Activated naive CD4-positive, alpha-beta T cell treated with anti-CD3 and anti-CD28 coated beads for 36 hours (primary cell): ENCODE measurements around the gene FANCD2. TPM values are rescaled to one million over a fixed set of nuclear protein-coding genes. Genes with fewer than 3 reads are reported as not detected.
A peak's percentile ranks its signal among the peaks of the same experiment; 100 is the strongest.
"Not testable (repeated sequence)": the region's sequence is repeated elsewhere in the genome, so short reads cannot be mapped to it uniquely, and the experiment has no call there.

Experiments used
- CTCF ChIA-PET: fragments of 350-600 bp; sonication (Branson Sonifier 250); formaldehyde crosslinking; loops from one replicate; lab custom pipeline; 2021; ENCODE audit warnings: antibody characterized with exemption; lab: Charles Lee
- DNase-seq: peaks from one replicate; pipeline ENCODE4 v3.0.0-alpha.2; 2020
- H3K27ac Mint-ChIP-seq: one replicate; pipeline ENCODE4 v1.8.0; 2021; ENCODE audit warnings: mild to moderate bottlenecking, mixed read lengths
- H3K27me3 Mint-ChIP-seq: one replicate; pipeline ENCODE4 v1.8.0; 2021; ENCODE audit warnings: low read depth, mixed read lengths
- H3K36me3 Mint-ChIP-seq: one replicate; pipeline ENCODE4 v1.8.0; 2021; ENCODE audit warnings: low read depth, mixed read lengths
- H3K4me1 Mint-ChIP-seq: one replicate; pipeline ENCODE4 v1.8.0; 2021; ENCODE audit warnings: low read depth, mixed read lengths
- H3K4me3 Mint-ChIP-seq: one replicate; pipeline ENCODE4 v1.8.0; 2021; ENCODE audit warnings: mild to moderate bottlenecking, moderate library complexity, mixed read lengths
- H3K9me3 Mint-ChIP-seq: one replicate; pipeline ENCODE4 v1.8.0; 2021; ENCODE audit warnings: mixed read lengths
- intact Hi-C: fragments of 100-400 bp; cut with micrococcal nuclease; formaldehyde crosslinking; loops from one replicate; pipeline ENCODE4 v1.15.1; 2023
- total RNA-seq, 2 experiments: library from RNA; stranded (reverse); gene quantifications; one replicate each; pipeline ENCODE4 v1.2.3, GENCODE V29; 2021

The FANCD2 gene
- total RNA-seq, 2 experiments from 2014 or later = 86.3 to 90.8 TPM

DNA sequence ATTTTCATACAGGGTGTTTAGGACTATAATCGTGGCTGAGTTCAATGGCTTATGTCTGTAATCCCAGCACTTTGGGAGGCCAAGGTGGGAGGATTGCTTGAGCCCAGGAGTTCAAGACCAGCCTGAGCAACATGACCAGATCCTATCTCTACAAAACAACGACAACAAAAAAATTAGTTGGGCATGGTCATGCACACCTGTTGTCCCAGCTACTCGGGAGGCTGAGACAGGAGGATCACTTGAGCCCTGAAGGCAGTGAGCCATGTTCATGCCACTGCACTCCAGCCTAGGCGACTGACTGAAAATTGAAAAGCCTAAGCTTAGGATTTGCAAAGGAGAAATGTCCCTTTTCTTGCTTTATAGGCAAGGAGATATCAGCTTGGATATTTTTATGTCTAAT is 90.7 kb downstream of the FANCD2 start:
- peak overlapping the region; percentile 92 for H3K4me3 Mint-ChIP-seq
- peaks cover 39% of the 10 kb centered on the region for H3K4me1 Mint-ChIP-seq
- intact Hi-C loops = loop anchor here (5.0 kb wide), 2 partner anchors 170 to 400 kb away; no protein-coding TSS in a partner anchor
- CTCF ChIA-PET = interaction anchor here (1.4 kb wide), 1 partner anchor 170 kb away, joined by 4 read pairs; no protein-coding TSS in a partner anchor
- peak overlapping the region; percentile 94 for H3K27ac Mint-ChIP-seq
- DNase-seq = no peak
- H3K9me3 Mint-ChIP-seq = no peaks in the 10 kb centered on the region
- H3K27me3 Mint-ChIP-seq = no peaks in the 10 kb centered on the region
- H3K36me3 Mint-ChIP-seq = peaks cover 6% of the 10 kb centered on the region

DNA sequence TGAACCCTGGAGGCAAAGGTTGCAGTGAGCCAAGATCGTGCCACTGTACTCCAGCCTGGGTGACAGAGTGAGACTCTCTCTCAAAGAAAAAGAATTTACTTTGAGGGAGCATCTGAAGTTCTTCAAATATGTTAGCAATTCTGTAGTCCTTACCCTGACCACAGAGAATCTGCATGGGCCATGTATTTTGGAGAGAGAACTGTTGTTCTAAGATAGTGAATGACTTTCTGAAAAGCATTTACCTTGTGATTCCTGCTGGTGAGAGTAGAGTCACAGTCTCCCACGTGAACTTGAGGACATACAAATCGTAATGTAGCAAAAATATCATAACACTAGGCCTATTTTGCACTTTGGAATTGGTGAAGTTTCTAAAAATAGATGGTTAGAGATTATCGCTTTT is 93.1 kb downstream of the FANCD2 start:
- Mint-ChIP-seq H3K27me3 (no peaks in the 10 kb centered on the region), H3K36me3 (peaks cover 10% of the 10 kb centered on the region), H3K4me3 (no peak overlapping the region), H3K4me1 (peaks cover 54% of the 10 kb centered on the region), H3K27ac (no peak overlapping the region), H3K9me3 (no peaks in the 10 kb centered on the region)
- intact Hi-C loops = loop anchor here (5.0 kb wide), 2 partner anchors 168 to 402 kb away; no protein-coding TSS in a partner anchor
- CTCF ChIA-PET = interaction anchor here (1.0 kb wide), 1 partner anchor 107 kb away, joined by 3 read pairs; no protein-coding TSS in a partner anchor
- no peak for DNase-seq

GRCh38 chr3:10121064-10121463 is 94.8 kb downstream of the FANCD2 start:
- Mint-ChIP-seq H3K9me3 (no peaks in the 10 kb centered on the region), H3K27me3 (no peaks in the 10 kb centered on the region), H3K27ac (peak overlapping the region; percentile 46), H3K36me3 (peaks cover 19% of the 10 kb centered on the region), H3K4me3 (no peak overlapping the region), H3K4me1 (peaks cover 57% of the 10 kb centered on the region)
- CTCF ChIA-PET = no interaction called here
- no peak for DNase-seq
- intact Hi-C loops = no loop called here

- intact Hi-C loops = no loop called here
- H3K4me1 Mint-ChIP-seq = peaks cover 45% of the 10 kb centered on the region
- H3K27me3 Mint-ChIP-seq = no peaks in the 10 kb centered on the region
- H3K36me3 Mint-ChIP-seq = peaks cover 32% of the 10 kb centered on the region
- CTCF ChIA-PET = interaction anchor here (0.8 to 1.1 kb wide), 2 partner anchors 10 to 141 kb away, joined by 4 to 6 read pairs; no protein-coding TSS in a partner anchor
- H3K27ac Mint-ChIP-seq = peak overlapping the region; percentile 43
- H3K9me3 Mint-ChIP-seq = no peaks in the 10 kb centered on the region
- H3K4me3 Mint-ChIP-seq = no peak overlapping the region
- no peak for DNase-seq
Measured at GRCh38 chr3:10122724-10123123, 96.5 kb downstream of the FANCD2 start.

DNA sequence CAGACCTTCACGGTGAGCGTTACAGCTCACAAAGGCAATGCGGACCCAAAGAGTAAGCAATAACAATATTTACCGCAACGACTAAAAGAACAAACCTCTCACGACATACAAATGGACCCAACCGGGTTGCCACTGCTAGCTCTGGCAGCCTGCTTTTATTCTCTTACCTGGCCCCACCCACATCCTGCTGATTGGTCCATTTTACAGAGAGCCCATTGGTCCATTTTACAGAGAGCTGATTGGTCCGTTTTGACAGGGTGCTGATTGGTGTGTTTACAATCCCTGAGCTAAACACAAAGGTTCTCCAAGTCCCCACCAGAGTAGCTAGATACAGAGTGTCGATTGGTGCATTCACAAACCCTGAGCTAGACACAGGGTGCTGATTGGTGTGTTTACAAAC is 109.6 kb downstream of the FANCD2 start:
- CTCF ChIA-PET = interaction anchor here (0.7 to 1.8 kb wide), 2 partner anchors 62 to 186 kb away, joined by 3 to 6 read pairs; partner anchors contain the start of gene SEC13
- intact Hi-C loops, H3K4me3 Mint-ChIP-seq, H3K9me3 Mint-ChIP-seq, H3K27ac Mint-ChIP-seq, H3K4me1 Mint-ChIP-seq, DNase-seq, H3K36me3 Mint-ChIP-seq, H3K27me3 Mint-ChIP-seq: not testable (repeated sequence)

DNA sequence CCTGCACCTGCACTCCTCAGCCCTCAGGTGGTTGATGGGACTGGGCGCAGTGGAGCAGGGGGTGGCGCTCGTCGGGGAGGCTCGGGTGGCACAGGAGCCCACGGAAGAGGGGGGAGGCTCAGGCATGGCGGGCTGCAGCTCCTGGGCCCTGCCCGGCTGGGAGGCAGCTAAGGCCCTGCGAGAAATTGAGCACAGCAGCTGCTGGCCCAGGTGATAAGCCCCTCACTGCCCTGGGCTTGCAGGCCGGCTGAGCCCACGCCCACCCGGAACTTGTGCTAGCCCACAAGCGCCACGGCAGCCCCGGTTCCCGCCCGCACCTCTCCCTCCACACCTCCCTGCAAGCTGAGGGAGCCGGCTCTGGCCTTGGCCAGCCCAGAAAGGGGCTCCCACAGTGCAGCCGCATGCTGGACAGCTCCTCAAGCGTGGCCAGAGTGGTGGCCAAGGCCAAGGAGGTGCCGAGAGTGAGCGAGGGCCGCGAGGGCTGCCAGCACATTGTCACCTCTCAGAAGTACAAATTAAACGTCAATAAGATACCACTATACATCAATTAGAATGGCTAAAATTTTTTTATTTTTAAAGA is 110.3 kb downstream of the FANCD2 start:
- Mint-ChIP-seq H3K27ac (no peak overlapping the region), H3K36me3 (no peaks in the 10 kb centered on the region), H3K9me3 (no peaks in the 10 kb centered on the region), H3K4me3 (no peak overlapping the region), H3K27me3 (no peaks in the 10 kb centered on the region), H3K4me1 (peaks cover 1% of the 10 kb centered on the region)
- no peak for DNase-seq
- CTCF ChIA-PET = interaction anchor here (1.8 kb wide), 1 partner anchor 185 kb away, joined by 6 read pairs; the partner anchor contains the start of gene SEC13
- intact Hi-C loops = no loop called here

GRCh38 chr3:10137178-10137577 is 110.9 kb downstream of the FANCD2 start:
- Mint-ChIP-seq H3K27me3 (no peaks in the 10 kb centered on the region), H3K4me3 (no peak overlapping the region), H3K36me3 (no peaks in the 10 kb centered on the region), H3K27ac (no peak overlapping the region), H3K4me1 (peaks cover 1% of the 10 kb centered on the region), H3K9me3 (no peaks in the 10 kb centered on the region)
- no peak for DNase-seq
- CTCF ChIA-PET = no interaction called here
- intact Hi-C loops = no loop called here

DNA sequence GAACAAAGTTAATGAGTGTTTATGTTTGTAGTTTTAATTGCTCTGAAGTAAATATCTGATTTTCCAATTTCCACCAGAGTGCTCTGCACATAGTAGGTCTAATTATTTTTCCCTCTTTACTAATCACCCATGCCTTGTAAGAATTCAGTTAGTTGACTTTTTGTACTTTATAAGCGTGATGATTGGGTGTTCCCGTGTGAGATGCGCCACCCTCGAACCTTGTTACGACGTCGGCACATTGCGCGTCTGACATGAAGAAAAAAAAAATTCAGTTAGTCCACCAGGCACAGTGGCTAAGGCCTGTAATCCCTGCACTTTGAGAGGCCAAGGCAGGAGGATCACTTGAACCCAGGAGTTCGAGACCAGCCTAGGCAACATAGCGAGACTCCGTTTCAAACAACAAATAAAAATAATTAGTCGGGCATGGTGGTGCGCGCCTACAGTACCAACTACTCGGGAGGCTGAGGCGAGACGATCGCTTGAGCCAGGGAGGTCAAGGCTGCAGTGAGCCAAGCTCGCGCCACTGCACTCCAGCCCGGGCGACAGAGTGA is 114.8 kb downstream of the FANCD2 start:
- intact Hi-C loops = loop anchor here (1.0 to 5.0 kb wide), 8 partner anchors 26 to 249 kb away; partner anchors contain the start of genes BRK1, CRELD1, FANCD2 and JAGN1
- H3K27ac Mint-ChIP-seq = peak overlapping the region; percentile 87
- H3K4me3 Mint-ChIP-seq = peak overlapping the region; percentile 84
- CTCF ChIA-PET = interaction anchor here (0.7 kb wide), 1 partner anchor 51 kb away, joined by 3 read pairs; no protein-coding TSS in a partner anchor
- no peaks in the 10 kb centered on the region for H3K9me3 Mint-ChIP-seq
- H3K36me3 Mint-ChIP-seq = peaks cover 17% of the 10 kb centered on the region
- H3K27me3 Mint-ChIP-seq = no peaks in the 10 kb centered on the region
- DNase-seq = no peak
- H3K4me1 Mint-ChIP-seq = peaks cover 24% of the 10 kb centered on the region

DNA sequence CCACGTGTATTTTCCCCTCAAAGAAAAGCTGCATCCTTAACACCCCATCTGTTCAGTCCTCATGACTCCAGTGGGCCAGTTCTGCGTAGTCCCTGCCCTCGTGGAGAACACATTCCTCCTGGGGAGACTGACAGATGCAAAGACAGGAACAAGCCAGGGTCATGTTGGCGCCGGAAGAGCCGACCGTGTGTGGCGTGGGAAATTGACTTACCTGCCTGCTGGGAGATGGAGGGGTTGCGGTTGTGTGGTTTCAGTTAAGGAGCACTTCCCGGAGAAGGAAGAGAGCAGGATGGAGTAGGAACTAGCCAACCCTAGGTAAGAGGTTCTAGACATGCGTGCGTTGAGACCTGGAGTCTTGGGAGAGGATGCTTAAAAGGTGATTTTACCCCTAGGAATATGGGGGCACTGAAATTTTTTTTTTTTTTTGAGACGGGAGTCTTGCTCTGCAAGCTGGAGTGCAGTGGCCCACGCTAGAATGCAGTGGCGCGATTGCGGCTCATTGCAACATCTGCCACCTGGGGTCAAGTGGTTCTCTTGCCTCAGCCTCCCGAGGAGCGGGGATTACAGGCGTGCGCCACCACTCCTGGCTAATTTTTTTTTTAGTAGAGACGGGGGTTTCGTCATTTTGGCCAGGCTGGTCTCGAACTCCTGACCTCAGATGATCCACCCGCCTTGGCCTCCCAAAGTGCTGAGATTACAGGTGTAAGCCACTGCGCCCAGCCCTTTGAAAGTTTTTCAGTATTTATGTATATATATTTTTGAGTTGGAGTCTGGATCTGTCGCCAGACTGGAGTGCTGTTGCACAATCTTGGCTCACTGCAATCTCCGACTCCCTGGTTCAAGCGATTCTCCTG is 116.7 kb downstream of the FANCD2 start:
- peak; percentile 48 for DNase-seq
- Mint-ChIP-seq H3K27me3 (no peaks in the 10 kb centered on the region), H3K27ac (peak overlapping the region; percentile 87), H3K9me3 (no peaks in the 10 kb centered on the region), H3K4me3 (peak overlapping the region; percentile 84), H3K4me1 (peaks cover 32% of the 10 kb centered on the region), H3K36me3 (peaks cover 24% of the 10 kb centered on the region)
- intact Hi-C loops = loop anchor here (2.0 to 5.0 kb wide), 3 partner anchors 22 to 251 kb away; partner anchors contain the start of genes IRAK2 and JAGN1
- CTCF ChIA-PET = interaction anchor here (0.5 to 1.2 kb wide), 3 partner anchors 30 to 120 kb away, joined by 3 to 6 read pairs (median 3); no protein-coding TSS in a partner anchor

- Mint-ChIP-seq H3K4me1 (peaks cover 34% of the 10 kb centered on the region), H3K27me3 (no peaks in the 10 kb centered on the region), H3K27ac (peak overlapping the region; percentile 26), H3K9me3 (no peaks in the 10 kb centered on the region), H3K36me3 (peaks cover 39% of the 10 kb centered on the region), H3K4me3 (peak overlapping the region; percentile 59)
- no peak for DNase-seq
- CTCF ChIA-PET = interaction anchor here (0.5 kb wide), 1 partner anchor 20 kb away, joined by 3 read pairs; no protein-coding TSS in a partner anchor
- intact Hi-C loops = no loop called here
Measured at GRCh38 chr3:10145685-10146084, 119.4 kb downstream of the FANCD2 start.

DNA sequence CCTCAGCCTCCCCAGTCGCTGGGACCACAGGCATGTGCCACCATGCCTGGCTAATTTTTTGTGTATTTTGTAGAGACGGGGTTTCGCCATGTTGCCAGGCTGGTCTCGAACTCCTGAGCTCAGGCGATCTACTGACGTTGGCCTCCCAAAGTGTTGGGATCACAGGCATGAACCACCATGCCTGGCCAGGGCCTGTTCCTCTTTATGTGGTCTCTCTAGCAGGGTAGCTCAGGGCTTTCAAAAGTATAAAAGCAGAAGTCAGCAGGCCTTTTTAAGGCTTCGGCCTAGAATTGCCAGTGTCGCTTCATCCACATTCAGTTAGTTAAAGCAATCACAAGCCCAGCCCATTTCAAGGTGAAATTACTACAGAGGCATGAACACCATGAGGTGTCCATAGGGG is 123.0 kb downstream of the FANCD2 start:
- CTCF ChIA-PET = no interaction called here
- Mint-ChIP-seq H3K36me3 (peaks cover 44% of the 10 kb centered on the region), H3K27me3 (no peaks in the 10 kb centered on the region), H3K9me3 (no peaks in the 10 kb centered on the region), H3K4me3 (no peak overlapping the region), H3K27ac (no peak overlapping the region), H3K4me1 (peaks cover 21% of the 10 kb centered on the region)
- no peak for DNase-seq
- intact Hi-C loops = no loop called here

DNA sequence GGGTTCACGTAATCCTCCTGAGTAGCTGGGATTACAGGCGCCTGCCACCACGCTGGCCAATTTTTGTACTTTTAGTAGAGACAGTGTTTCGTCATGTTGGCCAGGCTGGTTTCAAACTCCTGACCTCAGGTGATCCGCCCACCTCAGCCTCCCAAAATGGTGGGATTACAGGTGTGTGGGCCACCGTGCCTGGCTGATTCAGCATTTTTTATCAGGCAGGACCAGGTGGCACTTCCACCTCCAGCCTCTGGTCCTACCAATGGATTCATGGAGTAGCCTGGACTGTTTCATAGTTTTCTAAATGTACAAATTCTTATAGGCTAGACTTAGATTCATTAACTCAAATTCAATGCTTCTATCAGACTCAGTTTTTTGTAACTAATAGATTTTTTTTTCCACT is 124.8 kb downstream of the FANCD2 start:
- Mint-ChIP-seq H3K27ac (no peak overlapping the region), H3K9me3 (no peaks in the 10 kb centered on the region), H3K36me3 (peaks cover 40% of the 10 kb centered on the region), H3K4me1 (peaks cover 10% of the 10 kb centered on the region), H3K4me3 (no peak overlapping the region), H3K27me3 (no peaks in the 10 kb centered on the region)
- intact Hi-C loops = no loop called here
- CTCF ChIA-PET = interaction anchor here (0.7 to 0.9 kb wide), 2 partner anchors 88 to 315 kb away, joined by 3 read pairs; no protein-coding TSS in a partner anchor
- no peak for DNase-seq
